ENCODE measurements around the gene SEZ6.
"Not testable (repeated sequence)": the region's sequence is repeated elsewhere in the genome, so short reads cannot be mapped to it uniquely, and the experiment has no call there.

Gene SEZ6

GRCh38 chr17:28935744-28936460 lies 69.9 kb downstream of the SEZ6 start:
- no peak for DNase-seq (ENCODE audit: low read depth in 2 of 2)

- not testable (repeated sequence) for DNase-seq (ENCODE audit: low read depth in 2 of 2)
These were observed 71.3 kb downstream of the SEZ6 start for GRCh38 chr17:28934508-28934907.

GRCh38 chr17:28929787-28930186 lies 76.0 kb downstream of the SEZ6 start:
- no peak for DNase-seq (ENCODE audit: low read depth in 2 of 2)

- DNase-seq (ENCODE audit: low read depth in 2 of 2): peak in 1 of 2 donors; percentile 32
These were observed 77.8 kb downstream of the SEZ6 start for GRCh38 chr17:28928061-28928460.

- DNase-seq (ENCODE audit: low read depth in 2 of 2): no peak
These were observed 79.0 kb downstream of the SEZ6 start for GRCh38 chr17:28926786-28927185.

GRCh38 chr17:28926366-28926765 lies 79.5 kb downstream of the SEZ6 start:
- no peak for DNase-seq (ENCODE audit: low read depth in 2 of 2)

- DNase-seq (ENCODE audit: low read depth in 2 of 2): no peak
These were observed 79.9 kb downstream of the SEZ6 start for GRCh38 chr17:28925912-28926365.

GRCh38 chr17:28920201-28920600 lies 85.6 kb downstream of the SEZ6 start:
- DNase-seq (ENCODE audit: low read depth in 2 of 2): no peak

GRCh38 chr17:28918295-28918694 lies 87.5 kb downstream of the SEZ6 start:
- DNase-seq (ENCODE audit: low read depth in 2 of 2): no peak

- DNase-seq (ENCODE audit: low read depth in 2 of 2): no peak
These were observed 88.4 kb downstream of the SEZ6 start for GRCh38 chr17:28917465-28917864.

- DNase-seq (ENCODE audit: low read depth in 2 of 2): no peak
These were observed 88.8 kb downstream of the SEZ6 start for GRCh38 chr17:28917029-28917428.

GRCh38 chr17:28916302-28916934 lies 89.4 kb downstream of the SEZ6 start:
- no peak for DNase-seq (ENCODE audit: low read depth in 2 of 2)

- no peak for DNase-seq (ENCODE audit: low read depth in 2 of 2)
These were observed 92.9 kb downstream of the SEZ6 start for GRCh38 chr17:28912938-28913333.

- DNase-seq (ENCODE audit: low read depth in 2 of 2): no peak
These were observed 93.4 kb downstream of the SEZ6 start for GRCh38 chr17:28912281-28912937.

- DNase-seq (ENCODE audit: low read depth in 2 of 2): no peak
These were observed 94.3 kb downstream of the SEZ6 start for GRCh38 chr17:28911411-28912045.

GRCh38 chr17:28910534-28910933 lies 95.3 kb downstream of the SEZ6 start:
- DNase-seq (ENCODE audit: low read depth in 2 of 2): no peak

- no peak for DNase-seq (ENCODE audit: low read depth in 2 of 2)
These were observed 97.1 kb downstream of the SEZ6 start for GRCh38 chr17:28908640-28909167.

GRCh38 chr17:28907709-28908475 lies 97.9 kb downstream of the SEZ6 start:
- DNase-seq (ENCODE audit: low read depth in 2 of 2): no peak

- DNase-seq (ENCODE audit: low read depth in 2 of 2): no peak
These were observed 99.0 kb downstream of the SEZ6 start for GRCh38 chr17:28906706-28907438.

GRCh38 chr17:28906276-28906675 lies 99.6 kb downstream of the SEZ6 start:
- no peak for DNase-seq (ENCODE audit: low read depth in 2 of 2)
